Measurements from ENCODE around the gene VASP. TPM values are rescaled to one million over a fixed set of nuclear protein-coding genes. Genes with fewer than 3 reads are reported as not detected.

The VASP gene
- total and polyA plus RNA-seq, 7 donors: 13.5 to 76.3 (median 22.7) TPM

DNA sequence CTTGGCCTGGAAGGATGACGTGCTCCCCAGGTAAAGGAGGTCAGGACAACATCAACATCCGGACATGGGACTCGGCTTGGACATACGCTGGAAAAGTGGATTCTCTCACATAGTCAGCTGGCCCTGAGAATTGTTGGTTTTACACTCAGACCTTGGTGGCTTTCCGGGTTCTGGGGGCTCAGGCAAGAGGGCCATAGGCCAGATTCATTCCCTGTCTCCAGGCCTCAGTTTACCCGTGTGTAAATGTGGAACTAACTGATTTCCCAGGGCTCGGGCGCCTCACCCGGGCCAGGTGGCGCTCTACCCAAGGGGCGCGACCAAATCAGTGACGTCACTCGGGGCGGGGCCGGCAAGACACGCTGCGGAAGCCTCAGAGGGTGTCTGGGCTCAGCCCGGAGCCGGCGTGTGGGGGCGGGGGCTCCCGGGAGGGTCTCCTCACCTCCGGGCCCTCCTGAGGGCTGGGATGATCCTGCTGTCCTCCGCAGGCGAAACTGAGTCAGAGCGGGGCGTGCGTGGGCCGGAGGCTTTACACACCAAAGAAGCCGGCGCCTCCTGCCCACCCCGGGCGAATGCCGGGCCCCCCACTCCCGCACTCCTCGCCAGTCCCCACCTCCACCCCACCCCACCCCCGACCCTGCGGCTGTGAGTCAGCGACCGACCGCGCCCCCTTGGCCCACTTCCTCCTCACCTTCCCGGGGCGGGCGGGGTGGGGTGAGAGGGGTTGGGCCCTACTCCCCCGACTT is 862 bp upstream of the VASP start:
- H3K4me3 ChIP-seq: peak overlapping the region; percentile 100
- H3K9me3 ChIP-seq: no peaks in the 10 kb centered on the region
- no peaks in the 10 kb centered on the region for H3K36me3 ChIP-seq (ENCODE audit: insufficient read depth in 1 of 2, low read depth in 1 of 2)
- H3K27ac ChIP-seq: peak overlapping the region; percentile 93
- peaks cover 1% of the 10 kb centered on the region for H3K4me1 ChIP-seq
- H3K27me3 ChIP-seq (ENCODE audit: insufficient read depth in 3 of 3, low read length in 2 of 3): peaks cover 0 to 3% (median 0%) of the 10 kb centered on the region in 3 donors
- TF ChIP-seq CTCF (IDR thresholded peaks at IDR 0.05): peak; percentile 39
- peak; percentile 95 to 97 for DNase-seq
- ATAC-seq: peak; percentile 88 to 91 (median 90)
- intact Hi-C loops (cut with DNase I): no loop called here
- 1 to 3% (median 1%) methylated on average over 33 to 47 of the region's 47 CpGs for WGBS, 3 donors

GRCh38 chr19:45507872-45508416 is 665 bp downstream of the VASP start:
- WGBS, 3 donors: 0 to 1% (median 0%) methylated on average over 22 of the region's 22 CpGs
- H3K4me3 ChIP-seq: peak overlapping the region; percentile 100
- intact Hi-C loops (cut with DNase I): no loop called here
- no peaks in the 10 kb centered on the region for H3K27me3 ChIP-seq (ENCODE audit: insufficient read depth in 3 of 3, low read length in 2 of 3)
- peak overlapping the region; percentile 93 for H3K27ac ChIP-seq
- no peak for TF ChIP-seq CTCF (IDR thresholded peaks at IDR 0.05)
- H3K36me3 ChIP-seq (ENCODE audit: insufficient read depth in 1 of 2, low read depth in 1 of 2): no peaks in the 10 kb centered on the region
- no peaks in the 10 kb centered on the region for H3K9me3 ChIP-seq
- no peak for ATAC-seq
- peak in 1 of 2 donors; percentile 65 for DNase-seq
- H3K4me1 ChIP-seq: peaks cover 8% of the 10 kb centered on the region

DNA sequence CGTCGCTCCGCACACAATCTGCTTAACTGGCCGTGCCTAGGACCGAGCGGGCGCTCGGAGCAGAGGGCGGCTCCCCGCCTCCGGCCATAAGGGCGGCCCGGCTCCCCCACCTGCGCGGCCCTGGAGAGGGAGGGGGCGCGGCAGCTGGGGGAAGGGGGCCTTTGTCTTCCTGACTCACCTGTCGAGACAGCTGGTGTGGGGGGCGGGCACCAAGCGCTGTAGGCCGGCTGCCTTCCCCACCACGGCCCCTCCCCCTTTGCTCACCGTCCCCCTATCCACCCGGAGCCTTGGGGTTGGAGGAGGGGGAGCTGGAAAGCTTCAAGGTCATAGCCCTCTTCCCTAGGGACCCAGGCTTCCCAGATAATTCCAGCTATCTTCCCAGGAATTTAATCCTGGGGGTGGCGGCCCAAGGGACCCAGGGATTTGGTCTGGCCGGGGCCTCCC is 1.2 kb downstream of the VASP start:
- TF ChIP-seq CTCF (IDR thresholded peaks at IDR 0.05): no peak
- Histone ChIP-seq H3K27ac (peak overlapping the region; percentile 93), H3K4me3 (peak overlapping the region; percentile 100), H3K4me1 (peaks cover 8% of the 10 kb centered on the region), H3K9me3 (no peaks in the 10 kb centered on the region), H3K27me3 (ENCODE audit: insufficient read depth in 3 of 3, low read length in 2 of 3) (no peaks in the 10 kb centered on the region), H3K36me3 (ENCODE audit: insufficient read depth in 1 of 2, low read depth in 1 of 2) (no peaks in the 10 kb centered on the region)
- intact Hi-C loops (cut with DNase I): no loop called here
- peak; percentile 50 to 66 for DNase-seq
- peak in 2 of 4 donors; percentile 7 to 14 for ATAC-seq
- 4 to 6% (median 5%) methylated on average over 13 to 26 of the region's 26 CpGs for WGBS, 3 donors

GRCh38 chr19:45508861-45509691 is 1.8 kb downstream of the VASP start:
- intact Hi-C loops (cut with DNase I): no loop called here

More at GRCh38 chr19:45508861-45509691, 1.8 kb downstream of the VASP start:
- Histone ChIP-seq H3K4me1 (peaks cover 8% of the 10 kb centered on the region), H3K36me3 (ENCODE audit: insufficient read depth in 1 of 2, low read depth in 1 of 2) (no peaks in the 10 kb centered on the region), H3K9me3 (no peaks in the 10 kb centered on the region), H3K27ac (peak overlapping the region; percentile 93), H3K4me3 (peak overlapping the region; percentile 100), H3K27me3 (ENCODE audit: insufficient read depth in 3 of 3, low read length in 2 of 3) (no peaks in the 10 kb centered on the region)
- no peak for TF ChIP-seq CTCF (IDR thresholded peaks at IDR 0.05)
- DNase-seq (peak; percentile 80 to 84), ATAC-seq (peak; percentile 6 to 28 (median 13))
- 16 to 19% (median 17%) methylated on average over 18 to 28 of the region's 28 CpGs for WGBS, 3 donors

Data from psoas muscle (tissue), 8 donors.